Measurements from ENCODE around the gene DOC2B. TPM values are rescaled to one million over a fixed set of nuclear protein-coding genes. Genes with fewer than 3 reads are reported as not detected.

The DOC2B gene
- total and polyA plus RNA-seq, 2 experiments from 2014 or later: 0.42 to 3.8 TPM

DNA sequence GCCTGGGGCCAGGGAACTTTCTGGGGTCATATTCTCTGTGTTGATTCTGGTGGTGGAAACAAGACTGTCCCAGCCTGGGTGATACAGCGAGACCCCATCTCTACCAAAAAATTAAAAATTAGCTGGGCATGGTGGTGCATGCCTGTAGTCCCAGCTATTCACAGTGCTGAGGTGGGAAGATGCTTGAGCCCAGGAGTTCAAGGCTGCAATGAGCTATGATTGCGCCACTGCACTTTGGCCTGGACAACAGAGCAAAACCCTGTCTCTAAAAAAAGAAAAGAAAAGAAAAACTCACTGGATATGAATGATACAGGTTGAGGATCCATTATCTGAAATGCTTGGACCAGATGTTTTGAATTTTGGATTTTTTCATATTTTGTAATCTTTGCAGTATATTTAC lies 30.4 kb downstream of the DOC2B start:
- no peaks in the 10 kb centered on the region for H3F3A ChIP-seq (replicated peaks; ENCODE audit: low read depth)
- no peaks in the 10 kb centered on the region for H3K4me1 ChIP-seq (ENCODE audit: insufficient read depth)
- no peaks in the 10 kb centered on the region for H3K9me2 ChIP-seq (ENCODE audit: insufficient read depth)
- H3K36me3 ChIP-seq (ENCODE audit: insufficient read depth): no peaks in the 10 kb centered on the region
- no peaks in the 10 kb centered on the region for H3K79me2 ChIP-seq (replicated peaks; ENCODE audit: insufficient read depth)
- H3K4me1 Mint-ChIP-seq: no peaks in the 10 kb centered on the region
- TF ChIP-seq, protein P1, sequence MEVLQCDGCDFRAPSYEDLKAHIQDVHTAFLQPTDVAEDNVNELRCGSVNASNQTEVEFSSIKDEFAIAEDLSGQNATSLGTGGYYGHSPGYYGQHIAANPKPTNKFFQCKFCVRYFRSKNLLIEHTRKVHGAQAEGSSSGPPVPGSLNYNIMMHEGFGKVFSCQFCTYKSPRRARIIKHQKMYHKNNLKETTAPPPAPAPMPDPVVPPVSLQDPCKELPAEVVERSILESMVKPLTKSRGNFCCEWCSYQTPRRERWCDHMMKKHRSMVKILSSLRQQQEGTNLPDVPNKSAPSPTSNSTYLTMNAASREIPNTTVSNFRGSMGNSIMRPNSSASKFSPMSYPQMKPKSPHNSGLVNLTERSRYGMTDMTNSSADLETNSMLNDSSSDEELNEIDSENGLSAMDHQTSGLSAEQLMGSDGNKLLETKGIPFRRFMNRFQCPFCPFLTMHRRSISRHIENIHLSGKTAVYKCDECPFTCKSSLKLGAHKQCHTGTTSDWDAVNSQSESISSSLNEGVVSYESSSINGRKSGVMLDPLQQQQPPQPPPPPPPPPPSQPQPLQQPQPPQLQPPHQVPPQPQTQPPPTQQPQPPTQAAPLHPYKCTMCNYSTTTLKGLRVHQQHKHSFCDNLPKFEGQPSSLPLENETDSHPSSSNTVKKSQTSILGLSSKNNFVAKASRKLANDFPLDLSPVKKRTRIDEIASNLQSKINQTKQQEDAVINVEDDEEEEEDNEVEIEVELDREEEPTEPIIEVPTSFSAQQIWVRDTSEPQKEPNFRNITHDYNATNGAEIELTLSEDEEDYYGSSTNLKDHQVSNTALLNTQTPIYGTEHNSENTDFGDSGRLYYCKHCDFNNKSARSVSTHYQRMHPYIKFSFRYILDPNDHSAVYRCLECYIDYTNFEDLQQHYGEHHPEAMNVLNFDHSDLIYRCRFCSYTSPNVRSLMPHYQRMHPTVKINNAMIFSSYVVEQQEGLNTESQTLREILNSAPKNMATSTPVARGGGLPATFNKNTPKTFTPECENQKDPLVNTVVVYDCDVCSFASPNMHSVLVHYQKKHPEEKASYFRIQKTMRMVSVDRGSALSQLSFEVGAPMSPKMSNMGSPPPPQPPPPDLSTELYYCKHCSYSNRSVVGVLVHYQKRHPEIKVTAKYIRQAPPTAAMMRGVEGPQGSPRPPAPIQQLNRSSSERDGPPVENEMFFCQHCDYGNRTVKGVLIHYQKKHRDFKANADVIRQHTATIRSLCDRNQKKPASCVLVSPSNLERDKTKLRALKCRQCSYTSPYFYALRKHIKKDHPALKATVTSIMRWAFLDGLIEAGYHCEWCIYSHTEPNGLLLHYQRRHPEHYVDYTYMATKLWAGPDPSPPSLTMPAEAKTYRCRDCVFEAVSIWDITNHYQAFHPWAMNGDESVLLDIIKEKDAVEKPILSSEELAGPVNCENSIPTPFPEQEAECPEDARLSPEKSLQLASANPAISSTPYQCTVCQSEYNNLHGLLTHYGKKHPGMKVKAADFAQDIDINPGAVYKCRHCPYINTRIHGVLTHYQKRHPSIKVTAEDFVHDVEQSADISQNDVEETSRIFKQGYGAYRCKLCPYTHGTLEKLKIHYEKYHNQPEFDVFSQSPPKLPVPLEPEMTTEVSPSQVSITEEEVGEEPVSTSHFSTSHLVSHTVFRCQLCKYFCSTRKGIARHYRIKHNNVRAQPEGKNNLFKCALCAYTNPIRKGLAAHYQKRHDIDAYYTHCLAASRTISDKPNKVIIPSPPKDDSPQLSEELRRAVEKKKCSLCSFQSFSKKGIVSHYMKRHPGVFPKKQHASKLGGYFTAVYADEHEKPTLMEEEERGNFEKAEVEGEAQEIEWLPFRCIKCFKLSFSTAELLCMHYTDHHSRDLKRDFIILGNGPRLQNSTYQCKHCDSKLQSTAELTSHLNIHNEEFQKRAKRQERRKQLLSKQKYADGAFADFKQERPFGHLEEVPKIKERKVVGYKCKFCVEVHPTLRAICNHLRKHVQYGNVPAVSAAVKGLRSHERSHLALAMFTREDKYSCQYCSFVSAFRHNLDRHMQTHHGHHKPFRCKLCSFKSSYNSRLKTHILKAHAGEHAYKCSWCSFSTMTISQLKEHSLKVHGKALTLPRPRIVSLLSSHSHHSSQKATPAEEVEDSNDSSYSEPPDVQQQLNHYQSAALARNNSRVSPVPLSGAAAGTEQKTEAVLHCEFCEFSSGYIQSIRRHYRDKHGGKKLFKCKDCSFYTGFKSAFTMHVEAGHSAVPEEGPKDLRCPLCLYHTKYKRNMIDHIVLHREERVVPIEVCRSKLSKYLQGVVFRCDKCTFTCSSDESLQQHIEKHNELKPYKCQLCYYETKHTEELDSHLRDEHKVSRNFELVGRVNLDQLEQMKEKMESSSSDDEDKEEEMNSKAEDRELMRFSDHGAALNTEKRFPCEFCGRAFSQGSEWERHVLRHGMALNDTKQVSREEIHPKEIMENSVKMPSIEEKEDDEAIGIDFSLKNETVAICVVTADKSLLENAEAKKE (CRISPR knock-in tag; IDR thresholded peaks at IDR 0.05): no peak
- TF ChIP-seq STAT1 (IDR thresholded peaks at IDR 0.05; ENCODE audit: unreplicated experiment) (no peak), NANOG (IDR thresholded peaks at IDR 0.05; ENCODE audit: borderline replicate concordance) (no peak), EZH2phosphoT487 (IDR thresholded peaks at IDR 0.05; ENCODE audit: unreplicated experiment) (no peak), CREB1 (CRISPR knock-in tag; IDR thresholded peaks at IDR 0.05; ENCODE audit: low read depth) (no peak), POLR2AphosphoS5 (IDR thresholded peaks at IDR 0.05; ENCODE audit: low read depth) (no peak), ZNF114 (CRISPR knock-in tag; IDR thresholded peaks at IDR 0.05) (no peak), JUNB (IDR thresholded peaks at IDR 0.05; ENCODE audit: unreplicated experiment) (no peak), EZH2 (IDR thresholded peaks at IDR 0.05; ENCODE audit: low read depth, unreplicated experiment) (no peak), ZNF331 (CRISPR knock-in tag; IDR thresholded peaks at IDR 0.05; ENCODE audit: low read depth) (no peak)
- TF ChIP-seq, protein P2, sequence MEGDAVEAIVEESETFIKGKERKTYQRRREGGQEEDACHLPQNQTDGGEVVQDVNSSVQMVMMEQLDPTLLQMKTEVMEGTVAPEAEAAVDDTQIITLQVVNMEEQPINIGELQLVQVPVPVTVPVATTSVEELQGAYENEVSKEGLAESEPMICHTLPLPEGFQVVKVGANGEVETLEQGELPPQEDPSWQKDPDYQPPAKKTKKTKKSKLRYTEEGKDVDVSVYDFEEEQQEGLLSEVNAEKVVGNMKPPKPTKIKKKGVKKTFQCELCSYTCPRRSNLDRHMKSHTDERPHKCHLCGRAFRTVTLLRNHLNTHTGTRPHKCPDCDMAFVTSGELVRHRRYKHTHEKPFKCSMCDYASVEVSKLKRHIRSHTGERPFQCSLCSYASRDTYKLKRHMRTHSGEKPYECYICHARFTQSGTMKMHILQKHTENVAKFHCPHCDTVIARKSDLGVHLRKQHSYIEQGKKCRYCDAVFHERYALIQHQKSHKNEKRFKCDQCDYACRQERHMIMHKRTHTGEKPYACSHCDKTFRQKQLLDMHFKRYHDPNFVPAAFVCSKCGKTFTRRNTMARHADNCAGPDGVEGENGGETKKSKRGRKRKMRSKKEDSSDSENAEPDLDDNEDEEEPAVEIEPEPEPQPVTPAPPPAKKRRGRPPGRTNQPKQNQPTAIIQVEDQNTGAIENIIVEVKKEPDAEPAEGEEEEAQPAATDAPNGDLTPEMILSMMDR (conservative IDR thresholded peaks at IDR 0.05; ENCODE audit: low read depth in 2 of 2): no peak
- TF ChIP-seq, protein P3, sequence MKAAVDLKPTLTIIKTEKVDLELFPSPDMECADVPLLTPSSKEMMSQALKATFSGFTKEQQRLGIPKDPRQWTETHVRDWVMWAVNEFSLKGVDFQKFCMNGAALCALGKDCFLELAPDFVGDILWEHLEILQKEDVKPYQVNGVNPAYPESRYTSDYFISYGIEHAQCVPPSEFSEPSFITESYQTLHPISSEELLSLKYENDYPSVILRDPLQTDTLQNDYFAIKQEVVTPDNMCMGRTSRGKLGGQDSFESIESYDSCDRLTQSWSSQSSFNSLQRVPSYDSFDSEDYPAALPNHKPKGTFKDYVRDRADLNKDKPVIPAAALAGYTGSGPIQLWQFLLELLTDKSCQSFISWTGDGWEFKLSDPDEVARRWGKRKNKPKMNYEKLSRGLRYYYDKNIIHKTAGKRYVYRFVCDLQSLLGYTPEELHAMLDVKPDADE (IDR thresholded peaks at IDR 0.05): no peak
- TF ChIP-seq, protein P4, sequence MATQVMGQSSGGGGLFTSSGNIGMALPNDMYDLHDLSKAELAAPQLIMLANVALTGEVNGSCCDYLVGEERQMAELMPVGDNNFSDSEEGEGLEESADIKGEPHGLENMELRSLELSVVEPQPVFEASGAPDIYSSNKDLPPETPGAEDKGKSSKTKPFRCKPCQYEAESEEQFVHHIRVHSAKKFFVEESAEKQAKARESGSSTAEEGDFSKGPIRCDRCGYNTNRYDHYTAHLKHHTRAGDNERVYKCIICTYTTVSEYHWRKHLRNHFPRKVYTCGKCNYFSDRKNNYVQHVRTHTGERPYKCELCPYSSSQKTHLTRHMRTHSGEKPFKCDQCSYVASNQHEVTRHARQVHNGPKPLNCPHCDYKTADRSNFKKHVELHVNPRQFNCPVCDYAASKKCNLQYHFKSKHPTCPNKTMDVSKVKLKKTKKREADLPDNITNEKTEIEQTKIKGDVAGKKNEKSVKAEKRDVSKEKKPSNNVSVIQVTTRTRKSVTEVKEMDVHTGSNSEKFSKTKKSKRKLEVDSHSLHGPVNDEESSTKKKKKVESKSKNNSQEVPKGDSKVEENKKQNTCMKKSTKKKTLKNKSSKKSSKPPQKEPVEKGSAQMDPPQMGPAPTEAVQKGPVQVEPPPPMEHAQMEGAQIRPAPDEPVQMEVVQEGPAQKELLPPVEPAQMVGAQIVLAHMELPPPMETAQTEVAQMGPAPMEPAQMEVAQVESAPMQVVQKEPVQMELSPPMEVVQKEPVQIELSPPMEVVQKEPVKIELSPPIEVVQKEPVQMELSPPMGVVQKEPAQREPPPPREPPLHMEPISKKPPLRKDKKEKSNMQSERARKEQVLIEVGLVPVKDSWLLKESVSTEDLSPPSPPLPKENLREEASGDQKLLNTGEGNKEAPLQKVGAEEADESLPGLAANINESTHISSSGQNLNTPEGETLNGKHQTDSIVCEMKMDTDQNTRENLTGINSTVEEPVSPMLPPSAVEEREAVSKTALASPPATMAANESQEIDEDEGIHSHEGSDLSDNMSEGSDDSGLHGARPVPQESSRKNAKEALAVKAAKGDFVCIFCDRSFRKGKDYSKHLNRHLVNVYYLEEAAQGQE (IDR thresholded peaks at IDR 0.05; ENCODE audit: unreplicated experiment): no peak
- no peak overlapping the region for H2AFZ ChIP-seq
- no peak overlapping the region for H3K4me2 ChIP-seq
- ATAC-seq (no peak), DNase-seq (ENCODE audit: low spot score) (no peak)
- H3K27ac ChIP-seq (ENCODE audit: low read depth): no peak overlapping the region
- no peaks in the 10 kb centered on the region for H3K36me3 Mint-ChIP-seq (ENCODE audit: low read depth)
- peaks cover 5% of the 10 kb centered on the region for H3K27me3 Mint-ChIP-seq (ENCODE audit: insufficient read depth, low read depth, poor library complexity)
- no peaks in the 10 kb centered on the region for H4K20me1 ChIP-seq (replicated peaks; ENCODE audit: insufficient read depth)
- H3K27me3 ChIP-seq (ENCODE audit: insufficient read depth): no peaks in the 10 kb centered on the region
- no peak overlapping the region for H3K4me3 Mint-ChIP-seq
- H3K9me3 Mint-ChIP-seq: no peaks in the 10 kb centered on the region
- H3K4me3 ChIP-seq: no peak overlapping the region
- no peak overlapping the region for H3K27ac Mint-ChIP-seq

Measured in GM23338 (cell line).